GM21526 (cell line): ENCODE data around the gene LGALS13.
"Not testable (repeated sequence)": the region's sequence is repeated elsewhere in the genome, so short reads cannot be mapped to it uniquely, and the experiment has no call there.

Source experiments
- ATAC-seq: cut with Tn5 transposase; IDR thresholded peaks from one replicate; pipeline ENCODE4 v1.9.1; 2021; ENCODE audit warnings: moderate library complexity; ENCODE audit not compliant: unreplicated experiment, low FRiP score

LGALS13 gene

DNA sequence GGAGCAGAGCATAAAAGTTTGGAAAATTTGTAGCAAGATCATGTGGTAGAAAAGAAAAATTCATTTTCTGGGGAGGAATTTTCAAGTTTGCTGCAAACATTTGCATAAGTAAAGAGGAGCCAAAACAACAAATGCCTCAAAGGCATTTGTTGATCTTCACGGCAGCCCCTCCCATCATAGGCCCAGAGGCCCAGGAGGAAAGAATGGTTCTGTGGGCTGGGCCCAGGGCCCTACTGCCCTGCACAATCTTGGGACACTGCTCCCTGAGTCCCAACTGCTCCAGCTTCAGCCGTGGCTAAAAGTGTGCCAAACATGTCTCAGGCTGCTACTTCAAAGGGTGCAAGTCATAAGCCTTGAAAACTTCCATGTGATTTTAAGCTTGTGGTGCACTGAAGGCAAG lies 11.3 kb downstream of the LGALS13 start:
- ATAC-seq = no peak

DNA sequence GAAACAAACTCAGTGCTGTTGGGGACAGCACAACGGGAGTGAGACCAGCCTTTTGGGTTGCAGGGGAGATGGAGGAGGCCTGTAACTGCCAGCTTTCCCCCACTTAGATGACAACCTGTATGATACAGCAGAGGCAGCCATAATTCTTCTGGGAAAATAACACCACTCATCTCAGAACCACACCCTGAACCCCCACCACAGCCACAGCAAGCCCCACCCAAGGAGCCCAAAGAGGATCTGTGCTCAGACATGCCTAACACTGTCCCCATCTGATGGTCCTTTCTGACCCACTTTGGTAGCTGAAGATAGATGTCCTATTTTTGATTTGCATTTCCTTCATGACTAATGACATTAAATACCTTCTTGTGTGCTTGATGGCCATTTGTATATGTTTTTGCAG lies 15.4 kb downstream of the LGALS13 start:
- no peak for ATAC-seq

DNA sequence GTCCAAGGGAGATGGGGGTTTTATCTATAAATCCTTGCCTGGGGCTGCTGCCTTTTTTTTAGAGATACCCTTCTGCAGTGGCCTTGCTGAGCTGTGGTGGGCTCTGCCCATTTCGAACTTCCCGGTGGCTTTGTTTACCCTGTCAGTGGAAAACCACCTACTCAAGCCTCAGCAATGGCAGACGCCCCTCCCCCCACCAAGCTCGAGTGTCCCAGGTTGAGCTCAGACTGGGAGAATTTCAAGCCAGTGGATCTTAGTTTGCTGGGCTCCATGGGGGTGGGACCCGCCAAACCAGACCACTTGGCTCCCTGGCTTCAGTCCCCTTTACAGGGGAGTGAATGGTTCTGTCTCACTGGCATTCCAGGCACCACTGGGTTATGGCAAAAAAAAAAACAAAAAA lies 21.6 kb downstream of the LGALS13 start:
- ATAC-seq = no peak

DNA sequence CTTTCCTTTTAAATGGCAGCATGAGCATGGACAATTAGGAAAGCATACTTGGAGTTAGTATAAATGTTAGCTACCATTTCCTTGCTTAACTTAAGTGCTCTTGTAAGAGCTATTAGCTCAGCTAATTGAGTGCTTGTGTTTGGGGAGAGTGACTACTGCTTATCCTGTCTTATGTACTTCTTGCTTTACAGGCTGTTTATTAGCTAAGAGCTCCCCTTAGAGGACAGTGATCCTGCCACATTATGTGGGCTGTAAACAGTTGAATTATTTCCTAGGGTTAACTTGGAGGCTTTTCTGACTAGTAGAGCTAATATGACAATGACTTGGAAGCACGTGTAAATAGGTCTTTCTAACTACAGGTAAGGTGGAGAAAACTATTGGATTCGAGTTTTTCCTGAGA lies 25.3 kb downstream of the LGALS13 start:
- not testable (repeated sequence) for ATAC-seq

DNA sequence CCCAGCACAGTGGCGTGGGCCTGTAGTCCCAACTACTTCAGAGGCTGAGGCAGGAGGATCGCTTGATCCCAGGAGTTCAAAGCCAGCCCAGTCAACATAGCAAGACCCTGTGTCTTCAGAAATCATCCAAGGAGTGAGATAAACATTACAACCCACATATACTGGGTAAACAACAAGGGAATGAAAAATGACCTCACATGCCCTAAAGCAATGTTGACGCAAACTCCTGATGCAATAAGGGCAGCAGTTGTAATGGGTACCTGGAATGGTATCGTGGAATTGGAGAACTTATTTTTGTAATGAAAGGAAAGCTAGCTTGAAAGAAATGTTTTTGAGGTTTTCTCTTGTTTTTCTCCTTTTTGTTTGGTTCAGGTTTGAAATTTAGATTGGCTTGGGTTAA lies 28.9 kb downstream of the LGALS13 start:
- no peak for ATAC-seq

DNA sequence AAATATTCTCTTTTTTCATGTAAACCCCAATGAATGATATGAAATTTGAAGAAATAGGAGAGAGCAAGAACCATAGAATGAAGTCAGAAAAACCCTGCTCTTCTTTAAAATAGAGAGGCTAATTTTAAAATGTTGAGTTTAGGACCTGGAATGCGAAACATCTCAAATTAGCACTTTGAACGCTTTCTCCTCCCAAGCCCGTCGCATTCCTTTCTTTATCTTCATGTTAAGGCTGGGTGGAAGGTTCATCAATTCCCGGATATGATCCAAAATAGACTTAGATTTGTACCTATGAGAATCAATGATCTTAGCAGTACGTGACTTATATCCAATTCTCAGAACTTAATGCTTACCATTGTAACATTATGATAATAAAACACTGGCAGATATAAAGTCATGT lies 29.3 kb downstream of the LGALS13 start:
- no peak for ATAC-seq

DNA sequence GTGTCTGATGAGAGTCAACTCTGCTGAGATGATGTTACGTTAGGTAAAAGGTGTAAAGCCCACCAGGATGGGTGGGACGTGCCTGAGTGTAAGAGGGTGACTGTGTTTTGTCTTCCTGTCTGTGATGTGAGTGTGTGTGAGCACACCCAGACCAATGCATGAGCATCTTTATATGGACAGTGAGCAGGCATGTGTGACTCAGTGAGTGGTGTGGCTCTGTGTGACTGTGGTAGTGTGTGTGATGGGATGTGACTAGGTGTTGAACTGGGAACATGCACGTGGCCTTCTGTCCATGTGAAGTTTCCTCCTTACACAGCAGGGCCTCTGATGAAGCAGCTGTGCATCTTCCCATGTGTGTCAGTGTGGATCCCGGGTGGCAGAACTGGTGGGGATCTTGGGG lies 35.6 kb downstream of the LGALS13 start:
- no peak for ATAC-seq

DNA sequence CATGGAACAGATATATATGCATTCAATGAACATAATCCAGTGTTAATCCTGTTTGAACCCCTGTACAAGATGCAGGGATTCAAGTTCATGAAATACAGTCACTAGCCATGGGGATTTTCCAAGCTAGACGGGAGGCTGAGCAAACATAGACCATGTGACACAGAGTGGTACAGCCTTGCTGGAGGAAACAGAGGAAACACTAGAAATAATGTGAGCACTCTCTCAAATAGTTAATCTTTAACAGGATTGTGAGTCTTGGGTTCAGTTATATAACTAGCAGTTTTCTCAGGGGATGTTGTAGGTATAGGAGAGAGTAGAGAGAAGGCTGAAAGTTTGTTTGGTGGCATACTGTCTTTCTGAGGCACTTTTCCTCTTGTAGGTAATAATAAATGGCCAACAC lies 39.4 kb downstream of the LGALS13 start:
- ATAC-seq = no peak

DNA sequence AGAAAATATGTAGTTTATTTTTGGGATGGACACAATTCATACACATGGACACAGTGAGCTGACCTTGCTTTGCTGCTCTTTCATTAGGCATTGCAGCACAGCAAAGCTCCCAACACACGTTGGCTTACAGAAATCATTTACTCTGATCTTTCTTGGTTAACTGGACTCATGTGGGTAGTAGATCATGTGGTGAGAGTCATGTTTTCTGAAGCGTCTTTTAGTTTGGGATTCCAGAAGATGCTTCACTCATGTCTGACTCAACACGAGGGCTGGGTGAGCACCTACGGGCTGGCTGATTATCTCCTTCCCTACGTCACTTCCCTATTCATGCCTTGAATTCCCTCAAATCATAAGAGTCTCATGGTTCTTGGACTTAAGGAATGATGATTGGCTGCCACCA lies 41.3 kb downstream of the LGALS13 start:
- no peak for ATAC-seq

DNA sequence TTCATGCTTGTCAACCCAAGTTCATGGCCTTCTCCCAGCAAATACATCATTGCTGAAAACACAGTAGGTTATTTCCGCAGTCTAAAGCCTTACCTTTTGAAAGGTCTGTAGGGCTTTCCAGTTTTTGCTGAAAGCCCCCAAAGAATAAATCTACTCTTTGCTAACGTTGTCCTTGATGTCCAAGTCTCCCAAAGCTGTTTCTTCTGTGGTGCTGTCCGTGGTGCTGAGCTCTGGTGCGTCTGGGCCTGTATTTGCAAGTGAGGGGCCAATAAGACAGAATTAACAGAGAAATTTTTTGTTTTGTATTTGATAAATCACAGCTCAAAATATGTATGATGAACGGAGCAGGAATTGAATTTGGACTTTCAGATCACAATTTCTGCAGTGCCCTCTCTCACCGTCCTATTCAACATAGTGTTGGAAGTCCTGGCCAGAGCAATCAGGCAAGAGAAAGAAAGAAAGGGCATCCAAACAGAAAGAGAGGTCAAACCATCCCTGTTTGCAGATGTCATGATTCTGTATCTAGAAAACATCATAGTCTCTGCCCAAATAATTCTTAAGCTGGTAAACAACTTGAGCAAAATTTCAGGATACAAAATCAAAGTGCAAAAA lies 43.6 kb downstream of the LGALS13 start:
- no peak for ATAC-seq

DNA sequence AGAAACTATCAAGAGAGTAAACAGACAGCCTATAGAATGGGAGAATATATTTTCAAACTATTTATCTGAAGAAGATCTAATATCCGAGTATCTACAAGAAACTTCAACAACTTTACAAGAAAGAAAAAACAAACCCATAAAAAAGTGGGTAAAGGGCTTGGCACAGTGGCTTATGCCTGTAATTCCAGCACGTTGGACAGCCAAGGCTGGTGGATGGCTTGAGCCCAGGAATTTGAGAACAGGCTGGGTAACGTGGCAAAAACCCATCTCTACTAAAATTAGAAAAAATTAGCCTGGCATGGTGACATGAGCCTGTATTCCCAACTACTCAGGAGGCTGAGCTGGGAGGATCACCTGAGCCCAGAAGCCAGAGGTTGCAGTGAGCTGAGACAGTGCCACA lies 45.6 kb downstream of the LGALS13 start:
- no peak for ATAC-seq

DNA sequence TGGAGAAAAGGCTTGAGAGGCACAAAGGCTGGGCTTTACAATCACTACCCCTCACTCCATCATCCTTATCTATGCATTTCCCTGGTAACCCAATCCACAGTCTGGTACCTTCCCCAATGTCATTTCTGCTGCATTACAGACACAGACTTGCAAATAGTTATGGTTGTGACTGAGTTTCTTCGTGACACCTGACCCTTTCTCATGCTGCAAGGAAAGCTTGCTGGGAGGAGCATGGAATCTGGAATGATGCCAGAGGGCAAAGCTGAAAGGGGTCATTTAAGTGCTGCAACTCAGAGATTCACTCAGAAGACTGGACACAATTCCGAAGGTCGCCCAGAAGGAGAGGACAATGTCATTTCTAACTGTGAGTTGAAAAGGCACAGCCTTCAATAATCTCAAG lies 53.3 kb downstream of the LGALS13 start, which contains the start of gene LGALS16:
TSS of gene LGALS16 (plus strand) at position 301 of the 400 bp plus-strand sequence. CDS start at position 350, 49 bp downstream.
- ATAC-seq = no peak
